Measurements from ENCODE around the gene WDR7.

WDR7 gene

DNA sequence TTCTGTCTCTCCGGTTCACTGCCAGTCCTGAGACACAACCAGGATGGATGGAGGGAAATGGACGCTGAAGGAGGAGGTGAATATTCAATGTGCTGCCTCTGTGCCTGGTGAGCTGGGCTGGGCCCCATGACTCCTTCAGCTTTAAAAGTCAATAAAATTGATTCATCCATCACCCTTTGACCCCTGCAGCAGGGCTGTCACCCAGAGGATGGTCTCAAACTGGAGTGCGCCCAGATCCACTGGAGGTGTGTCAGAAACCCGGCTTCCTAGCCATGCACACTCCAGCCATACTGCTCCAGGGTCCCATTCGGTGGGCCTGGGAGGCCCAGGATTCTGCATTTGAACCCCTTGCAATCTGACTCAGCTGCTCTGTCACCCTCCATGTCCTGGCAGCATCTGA, 401.6 kb downstream of the WDR7 start:
- DNase-seq, result no peak

DNA sequence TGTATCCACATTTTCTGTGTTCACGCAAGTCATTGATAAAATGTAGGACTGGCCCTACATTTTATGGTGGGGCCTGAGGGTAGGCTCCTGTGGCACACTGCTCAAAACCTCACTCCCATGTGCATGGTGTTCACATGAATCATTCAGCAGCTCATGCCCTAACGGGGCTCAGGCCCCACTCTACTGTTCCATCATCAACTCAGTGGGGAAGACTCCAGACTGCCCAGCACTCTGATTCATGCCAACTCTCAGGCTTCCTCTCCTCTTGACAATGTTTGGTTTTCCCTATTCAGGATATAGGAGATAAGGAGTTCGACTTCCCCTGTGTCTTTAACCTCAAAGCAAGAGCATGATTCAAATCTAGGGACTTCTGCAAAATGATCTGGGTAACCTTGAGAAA, 403.7 kb downstream of the WDR7 start:
- no peak for DNase-seq

GRCh38 chr18:57057890-57058289, 406.7 kb downstream of the WDR7 start:
- DNase-seq, result no peak

DNA sequence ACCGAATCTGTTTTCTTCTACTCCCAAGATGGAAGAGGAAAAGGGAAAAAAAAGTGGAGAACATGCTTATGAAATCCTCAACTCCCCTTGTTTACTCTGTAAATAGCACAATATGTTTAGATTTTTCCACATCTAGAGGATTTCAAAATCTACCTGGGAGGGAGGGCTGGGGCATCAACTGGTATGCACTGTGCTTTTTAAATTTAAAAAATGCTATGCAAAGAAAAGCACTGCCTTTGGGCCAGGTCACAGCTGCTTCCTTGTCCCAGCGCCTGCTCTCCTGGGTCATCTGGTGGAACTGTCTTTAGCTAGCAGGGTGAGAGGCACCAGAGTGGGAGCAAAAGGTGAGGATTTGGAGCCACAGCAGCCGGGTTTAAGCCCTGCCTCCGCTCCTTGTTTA, 407.6 kb downstream of the WDR7 start:
- DNase-seq, result no peak

DNA sequence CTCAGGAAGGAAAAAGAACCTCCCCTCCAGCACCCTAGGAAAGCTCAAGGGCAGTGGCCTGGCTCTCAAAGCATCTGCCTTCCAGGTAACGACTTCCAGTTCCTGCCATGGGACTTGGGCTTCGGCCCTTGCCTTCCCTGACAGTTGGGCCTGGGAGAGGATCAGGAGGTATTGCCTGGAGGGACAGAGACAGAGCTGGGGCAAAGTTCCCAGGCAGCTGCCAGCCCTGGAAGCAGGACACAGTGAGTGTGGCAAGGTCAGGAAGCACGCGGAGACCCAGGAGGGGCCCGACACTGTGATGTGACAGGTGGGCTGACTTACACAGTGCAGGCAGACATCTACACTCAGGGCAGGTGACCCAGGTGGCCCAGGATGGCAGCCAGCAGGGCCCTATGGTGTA, 408.2 kb downstream of the WDR7 start:
- no peak for DNase-seq

GRCh38 chr18:57060814-57061213, 409.7 kb downstream of the WDR7 start:
- no peak for DNase-seq

- no peak for DNase-seq
Observed at GRCh38 chr18:57062178-57062577, 411.0 kb downstream of the WDR7 start.

DNA sequence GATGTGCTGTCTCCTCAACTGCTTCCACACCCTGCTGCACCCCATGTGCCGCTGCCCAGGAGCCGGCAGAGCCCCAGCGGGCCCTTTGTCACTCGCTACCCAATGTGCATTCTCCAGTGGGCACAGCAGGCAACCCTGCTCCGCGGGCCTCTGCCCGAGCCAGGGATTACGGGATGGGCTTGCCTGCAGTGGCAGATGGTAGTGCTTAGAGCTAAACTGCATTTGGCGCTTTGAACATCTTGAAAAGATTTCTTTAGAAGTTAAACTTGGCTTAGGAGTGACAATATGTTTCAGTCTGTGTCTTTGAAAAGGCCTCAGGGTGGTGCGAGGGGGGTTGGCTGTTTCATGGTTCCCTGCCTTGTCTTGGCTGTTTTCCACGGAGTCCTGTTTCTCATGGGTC, 411.7 kb downstream of the WDR7 start:
- no peak for DNase-seq

GRCh38 chr18:57063601-57064103, 412.5 kb downstream of the WDR7 start:
- no peak for DNase-seq

GRCh38 chr18:57073501-57074187, 422.5 kb downstream of the WDR7 start:
- DNase-seq, result no peak

GRCh38 chr18:57075716-57076400, 424.7 kb downstream of the WDR7 start:
- DNase-seq, result no peak

DNA sequence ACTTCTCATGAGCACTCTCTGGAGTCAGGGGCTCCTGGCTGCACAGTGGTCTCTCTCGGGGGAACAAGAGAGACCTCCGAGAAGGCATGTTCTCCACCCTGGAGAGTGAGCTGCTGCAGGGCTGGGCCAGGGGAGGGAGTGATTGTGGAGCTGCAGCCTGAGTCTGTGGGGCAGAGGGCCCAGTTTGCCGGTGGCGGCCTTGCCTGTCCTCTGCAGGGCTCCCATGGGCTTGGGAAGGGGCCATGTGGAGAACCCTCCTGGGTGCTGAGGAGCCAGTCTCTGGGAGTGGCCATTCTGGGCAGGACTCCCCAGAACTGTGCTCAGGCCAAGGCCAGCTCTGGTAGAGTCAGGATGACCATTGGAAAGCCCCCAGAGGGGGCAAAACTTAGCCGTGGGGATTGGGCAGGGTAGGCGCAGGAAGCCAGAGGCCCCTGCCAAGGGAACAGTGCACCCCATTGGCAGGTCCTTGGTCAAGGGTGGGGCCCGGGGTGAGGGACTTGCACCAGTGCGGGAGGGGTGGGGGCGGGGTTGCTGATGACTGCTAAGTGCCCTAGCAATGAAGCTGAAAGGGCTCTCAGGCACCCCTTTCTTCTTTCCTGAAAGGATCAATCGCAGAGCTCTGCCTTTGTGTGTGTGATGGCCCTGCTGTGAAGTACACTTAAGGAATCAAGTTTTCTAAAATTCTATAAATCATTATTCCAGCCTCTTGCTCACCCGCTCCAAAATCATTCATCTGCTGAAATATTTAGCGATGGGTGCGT, 426.0 kb downstream of the WDR7 start:
- no peak for DNase-seq

- no peak for DNase-seq
Observed at GRCh38 chr18:57077786-57078552, 426.8 kb downstream of the WDR7 start.

GRCh38 chr18:57078614-57079013, 427.5 kb downstream of the WDR7 start:
- no peak for DNase-seq

- no peak for DNase-seq
Observed at GRCh38 chr18:57080479-57080878, 429.3 kb downstream of the WDR7 start.

DNA sequence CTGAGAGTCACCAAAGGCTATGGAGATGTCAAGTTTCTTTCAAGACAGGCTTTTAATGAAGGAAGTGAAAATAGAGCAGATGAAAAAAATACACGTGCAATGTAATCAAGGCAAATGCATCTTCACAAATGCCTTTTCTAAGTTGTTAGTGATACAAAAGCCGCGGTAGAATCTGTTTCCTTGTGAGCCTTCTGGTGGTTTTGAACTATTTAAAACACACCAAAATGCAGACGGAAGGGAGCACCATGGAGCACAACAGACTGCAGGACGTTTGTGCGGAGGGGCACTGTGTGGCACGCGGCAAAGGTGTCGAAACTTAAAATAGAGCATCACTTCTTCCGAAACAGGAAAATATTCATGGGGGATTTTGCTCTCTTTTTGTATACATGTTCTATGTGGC, 430.7 kb downstream of the WDR7 start:
- DNase-seq, result no peak

GRCh38 chr18:57083485-57083884, 432.3 kb downstream of the WDR7 start:
- no peak for DNase-seq

DNA sequence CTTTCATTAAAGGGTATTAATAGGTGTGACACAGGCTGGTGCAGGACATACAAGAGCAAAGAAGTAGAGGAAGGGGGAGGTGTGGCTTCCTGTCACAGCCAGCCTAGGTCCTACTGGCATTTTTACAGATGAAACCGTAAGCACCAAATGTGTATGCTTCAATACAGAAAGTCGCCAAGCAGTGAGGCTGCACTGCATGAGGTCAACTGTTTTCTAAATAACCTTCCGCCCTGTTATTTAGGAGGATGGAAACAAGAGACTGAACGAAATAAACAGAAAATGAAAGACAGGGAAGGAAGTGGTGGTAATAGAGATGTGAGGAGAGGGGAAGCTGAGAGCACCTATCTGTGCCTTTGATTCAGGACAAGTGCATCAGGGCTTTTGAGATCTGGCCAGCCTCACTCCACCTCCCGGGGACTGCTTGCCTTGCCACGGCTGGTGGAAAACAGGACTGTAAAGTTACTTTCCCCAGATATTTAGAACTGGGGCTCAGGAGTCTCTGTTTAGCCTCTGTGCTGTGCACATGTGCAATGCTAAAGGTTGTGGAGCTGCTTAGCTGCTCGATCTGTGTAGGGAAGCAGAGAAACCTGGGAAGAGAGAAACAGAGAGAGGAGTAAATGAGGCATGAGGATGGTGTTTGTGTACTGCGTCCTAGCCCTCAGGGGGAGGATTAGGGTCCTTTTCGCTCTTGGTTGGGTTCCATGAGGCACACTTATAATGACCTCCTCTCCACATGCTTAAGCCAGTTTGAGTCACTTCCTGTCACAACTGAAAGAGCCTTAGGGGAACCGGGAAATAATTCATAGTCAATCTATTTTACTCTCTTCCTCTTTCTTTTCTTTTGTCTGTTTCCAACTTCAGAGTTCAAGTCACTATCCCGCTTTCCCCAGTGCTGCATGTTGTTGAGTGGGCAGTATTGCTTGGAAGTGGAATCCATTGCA, 433.4 kb downstream of the WDR7 start:
- DNase-seq, result no peak

DNA sequence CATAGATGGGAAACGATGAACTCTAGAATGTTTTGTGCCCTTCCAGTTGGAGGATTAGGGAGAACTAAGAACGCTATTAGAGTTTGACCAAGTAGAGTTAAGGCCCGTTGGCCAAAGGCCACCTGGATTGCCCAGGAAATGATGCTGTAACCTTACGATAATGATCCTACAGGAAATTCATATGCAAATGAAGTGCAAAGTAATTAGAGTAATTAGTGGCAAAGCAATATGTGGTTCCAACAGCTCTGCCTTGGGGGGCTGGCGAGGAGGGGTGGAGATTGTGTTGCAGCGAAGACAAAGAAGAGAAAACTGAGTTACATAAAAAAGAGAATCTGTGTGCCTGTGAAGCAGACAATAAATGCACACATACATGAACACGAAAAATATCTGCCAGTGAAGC, 434.2 kb downstream of the WDR7 start:
- no peak for DNase-seq

DNA sequence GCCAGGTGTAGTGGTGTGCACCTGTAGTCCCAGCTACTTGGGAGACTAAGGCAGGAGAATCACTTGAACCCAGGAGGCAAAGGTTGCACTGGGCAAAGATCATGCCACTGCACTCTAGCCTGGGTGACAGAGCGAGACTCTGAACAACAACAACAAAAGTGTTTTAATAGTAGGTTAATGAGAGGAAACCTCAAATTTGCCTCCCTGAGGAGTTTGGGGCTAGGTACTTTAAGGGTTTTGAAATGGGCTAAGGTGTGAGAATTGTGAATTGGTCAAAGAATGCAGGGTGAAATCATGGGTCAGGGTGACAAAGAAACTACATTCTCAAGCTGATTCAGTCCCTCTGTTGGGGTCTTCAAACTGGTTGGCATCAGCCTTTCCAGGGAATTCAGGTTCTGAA, 435.0 kb downstream of the WDR7 start:
- no peak for DNase-seq
